Neural progenitor cell (in vitro differentiated cells): ENCODE results near the gene AFMID. TPM values are rescaled to one million over a fixed set of nuclear protein-coding genes. Genes with fewer than 3 reads are reported as not detected.

Source experiments
- DNase-seq: peaks from one replicate; pipeline ENCODE4 v3.0.0-alpha.2; 2016; ENCODE audit warnings: low spot score
- H2AFZ ChIP-seq: fragments of 200-600 bp; sonication (generic); replicated peaks from 2 replicates; pipeline ENCODE4 v1.6.1; 2016; ENCODE audit warnings: antibody characterized with exemption
- H3F3A ChIP-seq: fragments of 200-600 bp; sonication (generic); 2 replicates; pipeline ENCODE4 v1.6.1; 2016; ENCODE audit warnings: antibody characterized with exemption, low read depth
- H3K27ac ChIP-seq: fragments of 200-600 bp; sonication (generic); 2 replicates; pipeline ENCODE4 v1.5.1; 2016; ENCODE audit warnings: mild to moderate bottlenecking
- H3K27me3 ChIP-seq: fragments of 200-600 bp; sonication (generic); 2 replicates; pipeline ENCODE4 v1.6.1; 2016; ENCODE audit warnings: mild to moderate bottlenecking, moderate library complexity
- H3K36me3 ChIP-seq: fragments of 200-600 bp; sonication (generic); 2 replicates; pipeline ENCODE4 v1.5.1; 2016
- H3K4me1 ChIP-seq: fragments of 200-600 bp; sonication (generic); 2 replicates; pipeline ENCODE4 v1.6.1; 2016; ENCODE audit warnings: mixed run types
- H3K4me2 ChIP-seq: fragments of 200-600 bp; sonication (generic); 2 replicates; pipeline ENCODE4 v1.6.1; 2016
- H3K4me3 ChIP-seq: fragments of 200-600 bp; sonication (generic); 2 replicates; pipeline ENCODE4 v1.5.1; 2016
- H3K79me2 ChIP-seq: fragments of 200-600 bp; sonication (generic); 2 replicates; pipeline ENCODE4 v1.6.1; 2016; ENCODE audit warnings: low read depth
- H3K9ac ChIP-seq: fragments of 200-600 bp; sonication (generic); 2 replicates; pipeline ENCODE4 v1.6.1; 2016
- H3K9me3 ChIP-seq: fragments of 200-600 bp; sonication (generic); 2 replicates; pipeline ENCODE4 v1.5.1; 2016; ENCODE audit warnings: low read depth
- H4K20me1 ChIP-seq: fragments of 200-600 bp; sonication (generic); 2 replicates; pipeline ENCODE4 v1.6.1; 2016; ENCODE audit warnings: low read depth
- H3K27ac Mint-ChIP-seq: 3 replicates; pipeline ENCODE4 v1.8.0; 2021; ENCODE audit warnings: mixed read lengths
- H3K27me3 Mint-ChIP-seq: 2 replicates; pipeline ENCODE4 v1.8.0; 2022; ENCODE audit warnings: low read depth, mild to moderate bottlenecking, inconsistent platforms, moderate library complexity, mixed read lengths; ENCODE audit not compliant: insufficient read depth
- H3K36me3 Mint-ChIP-seq: 3 replicates; pipeline ENCODE4 v1.8.0; 2021; ENCODE audit warnings: mixed read lengths
- H3K4me1 Mint-ChIP-seq: 3 replicates; pipeline ENCODE4 v1.8.0; 2021; ENCODE audit warnings: mixed read lengths
- H3K4me3 Mint-ChIP-seq: 3 replicates; pipeline ENCODE4 v1.8.0; 2021; ENCODE audit warnings: mild to moderate bottlenecking, moderate library complexity, mixed read lengths
- H3K9me3 Mint-ChIP-seq: 3 replicates; pipeline ENCODE4 v1.8.0; 2020; ENCODE audit warnings: mixed read lengths
- EZH2 ChIP-seq: fragments of 200-600 bp; sonication (generic); IDR thresholded peaks from 2 replicates; pipeline ENCODE4 v1.6.1; 2017; ENCODE audit warnings: antibody characterized with exemption, mild to moderate bottlenecking, moderate library complexity
- EZH2phosphoT487 ChIP-seq: fragments of 200-600 bp; sonication (generic); IDR thresholded peaks from 2 replicates; pipeline ENCODE4 v1.6.1; 2017; ENCODE audit warnings: antibody characterized with exemption
- total RNA-seq: library from RNA; depleted of rRNA; stranded (reverse); fragments of >200 nt; gene quantifications from 2 replicates; pipeline ENCODE4 v1.2.3, GENCODE V29; 2015; ENCODE audit warnings: low replicate concordance
- TF ChIP-seq, protein P1 (sequence below): fragments of 200-600 bp; sonication (generic); IDR thresholded peaks from 2 replicates; pipeline ENCODE4 v1.5.1; 2017; ENCODE audit warnings: antibody characterized with exemption, mild to moderate bottlenecking

The AFMID gene
- total RNA-seq, 1 donor from 2014 or later, result 76.8 TPM

- Histone ChIP-seq H3K4me1 (no peaks in the 10 kb centered on the region), H4K20me1 (no peaks in the 10 kb centered on the region), H3K27me3 (peaks cover 13% of the 10 kb centered on the region), H3K79me2 (no peaks in the 10 kb centered on the region), H3K36me3 (no peaks in the 10 kb centered on the region), H3F3A (peaks cover 19% of the 10 kb centered on the region), H3K9ac (no peak overlapping the region), H3K9me3 (no peaks in the 10 kb centered on the region), H3K27ac (no peak overlapping the region), H3K4me2 (no peak overlapping the region), H3K4me3 (no peak overlapping the region), H2AFZ (no peak overlapping the region)
- H3K4me1 Mint-ChIP-seq, result peaks cover 18% of the 10 kb centered on the region
- no peaks in the 10 kb centered on the region for H3K9me3 Mint-ChIP-seq
- DNase-seq, result no peak
- peaks cover 9% of the 10 kb centered on the region for H3K27me3 Mint-ChIP-seq
- no peak overlapping the region for H3K4me3 Mint-ChIP-seq
- TF ChIP-seq EZH2phosphoT487 (no peak), EZH2 (no peak)
- TF ChIP-seq, protein P1, sequence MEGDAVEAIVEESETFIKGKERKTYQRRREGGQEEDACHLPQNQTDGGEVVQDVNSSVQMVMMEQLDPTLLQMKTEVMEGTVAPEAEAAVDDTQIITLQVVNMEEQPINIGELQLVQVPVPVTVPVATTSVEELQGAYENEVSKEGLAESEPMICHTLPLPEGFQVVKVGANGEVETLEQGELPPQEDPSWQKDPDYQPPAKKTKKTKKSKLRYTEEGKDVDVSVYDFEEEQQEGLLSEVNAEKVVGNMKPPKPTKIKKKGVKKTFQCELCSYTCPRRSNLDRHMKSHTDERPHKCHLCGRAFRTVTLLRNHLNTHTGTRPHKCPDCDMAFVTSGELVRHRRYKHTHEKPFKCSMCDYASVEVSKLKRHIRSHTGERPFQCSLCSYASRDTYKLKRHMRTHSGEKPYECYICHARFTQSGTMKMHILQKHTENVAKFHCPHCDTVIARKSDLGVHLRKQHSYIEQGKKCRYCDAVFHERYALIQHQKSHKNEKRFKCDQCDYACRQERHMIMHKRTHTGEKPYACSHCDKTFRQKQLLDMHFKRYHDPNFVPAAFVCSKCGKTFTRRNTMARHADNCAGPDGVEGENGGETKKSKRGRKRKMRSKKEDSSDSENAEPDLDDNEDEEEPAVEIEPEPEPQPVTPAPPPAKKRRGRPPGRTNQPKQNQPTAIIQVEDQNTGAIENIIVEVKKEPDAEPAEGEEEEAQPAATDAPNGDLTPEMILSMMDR, result no peak
- H3K27ac Mint-ChIP-seq, result peak overlapping the region; percentile 76
- H3K36me3 Mint-ChIP-seq, result no peaks in the 10 kb centered on the region
Measured at GRCh38 chr17:78143214-78144146, 43.7 kb upstream of the AFMID start.

- DNase-seq, result no peak
- no peak overlapping the region for H3K4me3 ChIP-seq
- TF ChIP-seq EZH2phosphoT487 (no peak), EZH2 (no peak)
- TF ChIP-seq, protein P1, result no peak
- H3K4me1 ChIP-seq, result no peaks in the 10 kb centered on the region
- no peaks in the 10 kb centered on the region for H3K36me3 Mint-ChIP-seq
- H3K27ac Mint-ChIP-seq, result peak overlapping the region; percentile 69
- H3K4me2 ChIP-seq, result no peak overlapping the region
- no peaks in the 10 kb centered on the region for H3K79me2 ChIP-seq
- no peak overlapping the region for H3K27ac ChIP-seq
- no peaks in the 10 kb centered on the region for H4K20me1 ChIP-seq
- peaks cover 13% of the 10 kb centered on the region for H3K27me3 ChIP-seq
- no peaks in the 10 kb centered on the region for H3K9me3 ChIP-seq
- peaks cover 21% of the 10 kb centered on the region for H3K4me1 Mint-ChIP-seq
- no peak overlapping the region for H3K4me3 Mint-ChIP-seq
- no peaks in the 10 kb centered on the region for H3K36me3 ChIP-seq
- no peaks in the 10 kb centered on the region for H3K9me3 Mint-ChIP-seq
- H3F3A ChIP-seq, result peaks cover 14% of the 10 kb centered on the region
- no peak overlapping the region for H3K9ac ChIP-seq
- H2AFZ ChIP-seq, result no peak overlapping the region
- peaks cover 9% of the 10 kb centered on the region for H3K27me3 Mint-ChIP-seq
Measured at GRCh38 chr17:78144147-78144719, 42.9 kb upstream of the AFMID start.

GRCh38 chr17:78144736-78145641 lies 42.2 kb upstream of the AFMID start:
- Histone ChIP-seq H3K79me2 (no peaks in the 10 kb centered on the region), H2AFZ (no peak overlapping the region), H3K27ac (no peak overlapping the region), H3K4me3 (no peak overlapping the region), H3K4me2 (no peak overlapping the region), H3K4me1 (no peaks in the 10 kb centered on the region), H3K36me3 (no peaks in the 10 kb centered on the region), H4K20me1 (no peaks in the 10 kb centered on the region), H3K27me3 (peaks cover 13% of the 10 kb centered on the region), H3K9me3 (no peaks in the 10 kb centered on the region), H3K9ac (no peak overlapping the region), H3F3A (peaks cover 6% of the 10 kb centered on the region)
- Mint-ChIP-seq H3K9me3 (no peaks in the 10 kb centered on the region), H3K27ac (no peak overlapping the region), H3K36me3 (no peaks in the 10 kb centered on the region), H3K27me3 (peaks cover 9% of the 10 kb centered on the region), H3K4me3 (no peak overlapping the region), H3K4me1 (peaks cover 21% of the 10 kb centered on the region)
- DNase-seq, result no peak
- TF ChIP-seq, protein P1, result no peak
- TF ChIP-seq EZH2phosphoT487, result no peak
- TF ChIP-seq EZH2, result no peak
